Measurements from ENCODE around the gene RRM2. TPM values are rescaled to one million over a fixed set of nuclear protein-coding genes. Genes with fewer than 3 reads are reported as not detected.

The RRM2 gene
- total RNA-seq, 2 donors from 2014 or later: 375 to 624 TPM

DNA sequence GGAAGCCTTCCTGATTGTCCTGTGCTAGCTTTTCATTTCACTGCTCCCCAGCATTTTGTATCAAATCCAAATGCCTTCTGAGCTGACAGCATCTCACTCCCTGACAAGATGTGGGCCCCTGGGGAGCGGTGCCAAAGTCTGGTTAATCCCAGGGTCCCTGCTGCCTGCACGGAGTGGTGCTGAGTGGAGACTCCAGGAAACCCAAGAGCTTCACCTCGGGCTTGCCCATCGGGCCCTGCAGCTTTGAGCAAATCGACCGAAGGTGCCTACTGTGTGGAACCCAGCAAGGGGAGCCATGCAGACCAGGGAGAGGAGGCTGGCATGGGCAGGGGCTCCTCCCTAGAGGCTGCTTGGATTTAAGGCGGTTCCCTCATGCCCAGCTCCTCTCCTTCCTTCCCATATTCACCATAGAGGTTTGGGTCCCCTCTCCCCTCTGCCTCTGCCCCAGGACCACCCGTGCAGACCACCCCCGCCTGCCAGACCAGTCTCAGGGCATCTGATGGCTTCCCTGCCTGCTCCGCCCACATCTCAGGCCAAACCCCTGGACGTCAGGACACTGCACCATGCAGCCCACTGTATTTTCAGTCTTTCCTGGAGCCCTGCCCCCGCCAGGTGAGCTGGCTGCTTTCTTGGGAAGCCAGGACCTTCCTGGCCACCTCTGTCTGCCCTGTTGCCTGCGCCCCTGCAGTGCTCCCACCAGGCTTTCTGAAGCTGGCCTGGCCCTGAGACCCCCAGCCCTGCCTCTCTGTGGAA is 37.8 kb downstream of the RRM2 start:
- H3K4me1 Mint-ChIP-seq (ENCODE audit: low read depth in 2 of 2): peaks cover 0 to 9% of the 10 kb centered on the region in 2 donors
- no peaks in the 10 kb centered on the region for H3K36me3 Mint-ChIP-seq
- DNase-seq (ENCODE audit: low spot score): no peak
- no peak overlapping the region for H3K4me3 Mint-ChIP-seq
- no peak for ATAC-seq
- H3K9me3 Mint-ChIP-seq: no peaks in the 10 kb centered on the region
- no peaks in the 10 kb centered on the region for H3K27me3 Mint-ChIP-seq
- H3K27ac Mint-ChIP-seq: no peak overlapping the region

DNA sequence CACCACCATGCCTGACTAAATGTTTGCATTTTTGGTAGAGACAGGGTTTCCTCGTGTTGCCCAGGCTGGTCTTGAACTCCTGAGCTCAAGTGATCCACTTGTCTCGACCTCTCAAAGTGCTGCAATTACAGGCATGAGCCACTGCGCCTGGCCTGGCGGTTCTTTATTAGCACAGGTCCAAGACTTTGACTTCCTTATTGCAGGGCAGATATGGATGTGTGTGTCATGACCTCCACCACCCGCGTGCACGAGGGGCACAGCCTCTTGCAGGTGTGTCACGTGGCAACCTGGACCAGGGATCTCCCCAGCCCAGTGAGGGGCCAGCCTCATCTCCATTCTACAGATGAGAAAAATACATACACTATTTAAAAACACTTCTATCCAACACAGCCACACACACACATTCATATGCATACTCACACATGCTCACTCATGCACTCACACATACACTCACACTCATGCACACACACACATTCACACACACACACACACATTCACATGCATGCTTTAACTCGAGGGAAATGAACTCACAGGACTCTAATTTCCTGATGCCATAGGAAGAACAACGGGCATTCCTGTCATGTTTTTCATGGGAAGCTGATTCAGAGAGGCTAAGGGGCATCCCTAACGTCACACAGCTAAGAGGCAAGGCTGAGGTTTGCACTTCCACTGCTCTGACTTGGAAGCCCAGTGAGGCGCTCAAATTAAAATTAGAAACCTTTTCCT is 38.8 kb downstream of the RRM2 start:
- ATAC-seq (no peak), DNase-seq (ENCODE audit: low spot score) (no peak)
- peaks cover 0 to 9% of the 10 kb centered on the region in 2 donors for H3K4me1 Mint-ChIP-seq (ENCODE audit: low read depth in 2 of 2)
- H3K27me3 Mint-ChIP-seq: no peaks in the 10 kb centered on the region
- H3K36me3 Mint-ChIP-seq: no peaks in the 10 kb centered on the region
- H3K4me3 Mint-ChIP-seq: no peak overlapping the region
- H3K27ac Mint-ChIP-seq: no peak overlapping the region
- H3K9me3 Mint-ChIP-seq: no peaks in the 10 kb centered on the region

DNA sequence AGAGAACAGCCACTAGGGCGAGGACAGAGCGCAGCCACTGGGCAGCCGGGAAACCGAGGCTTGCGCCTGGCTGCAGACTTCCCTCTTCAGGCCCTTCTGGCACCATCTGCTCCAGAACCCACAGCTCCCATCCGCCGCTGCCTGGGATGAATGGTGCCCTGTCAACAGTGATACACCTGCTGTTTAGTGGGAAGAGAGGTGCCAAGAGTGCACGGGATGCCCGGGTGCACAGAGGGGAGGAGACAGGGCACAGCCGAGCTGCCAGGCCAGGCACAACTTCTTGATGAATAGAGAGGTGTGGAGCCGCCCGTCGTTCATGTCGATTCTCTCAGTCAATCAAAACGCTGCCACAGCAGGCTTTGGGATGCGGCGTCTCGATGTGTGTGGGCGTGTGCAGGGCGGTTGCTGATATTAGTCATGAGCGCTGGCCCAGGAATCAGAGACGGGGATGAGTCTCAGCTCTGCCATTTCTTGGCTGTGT is 39.5 kb downstream of the RRM2 start:
- H3K27ac Mint-ChIP-seq: no peak overlapping the region
- H3K9me3 Mint-ChIP-seq: no peaks in the 10 kb centered on the region
- H3K36me3 Mint-ChIP-seq: no peaks in the 10 kb centered on the region
- H3K4me3 Mint-ChIP-seq: no peak overlapping the region
- H3K4me1 Mint-ChIP-seq (ENCODE audit: low read depth in 2 of 2): peaks cover 0 to 9% of the 10 kb centered on the region in 2 donors
- no peak for ATAC-seq
- DNase-seq (ENCODE audit: low spot score): no peak
- no peaks in the 10 kb centered on the region for H3K27me3 Mint-ChIP-seq

DNA sequence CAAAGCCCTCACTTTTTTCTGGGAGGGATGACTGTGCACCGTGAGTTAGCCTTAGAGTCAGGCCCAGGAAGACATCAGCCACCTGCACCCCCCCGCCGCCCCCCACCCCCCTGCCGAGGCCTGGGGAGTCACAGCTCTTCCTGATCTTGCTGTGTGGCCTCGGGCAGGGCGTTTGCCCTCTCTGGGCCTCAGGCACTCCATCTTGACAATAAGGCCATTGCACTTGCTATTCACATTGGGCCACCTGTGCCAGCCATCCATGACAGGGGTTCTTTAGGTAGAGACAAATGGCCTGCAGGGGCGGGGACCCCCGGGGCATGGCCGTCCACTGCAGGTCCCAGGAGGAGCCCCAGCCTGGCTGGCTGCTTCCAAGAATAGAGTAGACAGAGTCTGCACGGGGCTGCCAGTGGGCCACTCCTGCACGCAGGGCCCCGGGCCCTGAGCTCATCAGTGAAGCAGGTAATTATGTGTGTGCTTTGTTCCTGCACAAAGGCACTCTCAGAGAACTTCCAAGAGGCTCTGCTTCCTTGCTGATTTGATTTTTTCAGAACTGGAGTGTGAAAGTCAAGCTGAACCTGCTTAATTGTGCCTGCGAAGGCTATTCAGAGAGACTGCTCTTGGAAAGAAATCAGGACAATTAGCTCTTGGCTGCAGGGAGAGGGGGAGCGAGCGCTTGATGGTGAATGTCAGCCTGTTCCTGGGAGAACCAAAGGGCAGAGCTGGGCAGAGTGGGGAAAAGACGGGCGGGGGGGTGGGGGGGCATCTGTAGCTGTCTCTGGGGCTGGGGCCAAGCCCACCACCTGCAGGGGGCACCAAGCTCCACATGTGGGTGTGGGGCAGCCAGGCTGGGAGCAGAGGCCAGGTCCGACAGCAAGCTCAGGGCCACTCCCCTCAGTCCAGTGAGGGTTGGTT is 40.3 kb downstream of the RRM2 start:
- Mint-ChIP-seq H3K4me3 (no peak overlapping the region), H3K27ac (no peak overlapping the region), H3K9me3 (no peaks in the 10 kb centered on the region), H3K4me1 (ENCODE audit: low read depth in 2 of 2) (peaks cover 0 to 9% of the 10 kb centered on the region in 2 donors), H3K36me3 (no peaks in the 10 kb centered on the region), H3K27me3 (no peaks in the 10 kb centered on the region)
- no peak for DNase-seq (ENCODE audit: low spot score)
- no peak for ATAC-seq

DNA sequence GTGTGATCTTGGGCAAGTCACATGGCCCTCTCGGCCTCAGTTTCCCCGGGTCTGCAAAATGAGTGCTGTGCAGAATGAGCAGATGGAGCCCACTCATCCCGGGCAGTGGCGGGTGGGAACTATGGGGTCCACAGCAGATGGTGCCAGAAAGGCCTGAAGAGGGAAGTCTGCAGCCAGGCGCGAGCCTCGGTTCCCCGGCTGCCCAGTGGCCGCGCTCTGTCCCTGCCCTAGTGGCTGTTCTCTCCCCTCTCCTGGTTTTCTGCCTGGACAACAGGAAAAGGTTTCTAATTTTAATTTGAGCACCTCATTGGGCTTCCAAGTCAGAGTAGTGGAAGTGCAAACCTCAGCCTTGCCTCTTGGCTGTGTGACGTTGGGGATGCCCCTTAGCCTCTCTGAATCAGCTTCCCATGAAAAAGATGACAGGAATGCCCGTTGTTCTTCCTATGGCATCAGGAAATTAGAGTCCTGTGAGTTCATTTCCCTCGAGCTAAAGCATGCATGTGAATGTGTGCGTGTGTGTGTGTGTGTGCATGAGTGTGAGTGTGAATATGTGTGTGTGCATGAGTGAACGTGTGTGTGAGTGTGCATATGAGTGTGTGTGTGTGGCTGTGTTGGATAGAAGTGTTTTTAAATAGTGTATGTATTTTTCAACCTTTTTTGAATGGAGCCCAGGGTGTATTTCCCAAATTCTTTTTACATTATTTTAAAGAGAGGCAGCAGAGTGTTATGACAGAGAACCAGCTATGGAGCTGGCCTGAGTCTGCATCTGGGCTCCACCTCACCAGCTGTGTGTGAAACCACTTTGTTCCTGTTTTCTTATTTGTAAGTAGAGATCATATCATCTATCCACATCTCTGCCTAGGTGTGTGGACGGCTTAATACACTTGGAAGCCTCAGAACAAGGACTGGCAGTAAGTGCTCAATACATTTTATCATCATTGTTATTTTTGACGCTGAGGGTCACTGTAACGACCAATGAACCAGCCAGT is 41.3 kb downstream of the RRM2 start:
- Mint-ChIP-seq H3K9me3 (no peaks in the 10 kb centered on the region), H3K27me3 (no peaks in the 10 kb centered on the region), H3K36me3 (no peaks in the 10 kb centered on the region), H3K4me3 (no peak overlapping the region), H3K4me1 (ENCODE audit: low read depth in 2 of 2) (peaks cover 0 to 9% of the 10 kb centered on the region in 2 donors), H3K27ac (no peak overlapping the region)
- DNase-seq (ENCODE audit: low spot score) (no peak), ATAC-seq (no peak)

DNA sequence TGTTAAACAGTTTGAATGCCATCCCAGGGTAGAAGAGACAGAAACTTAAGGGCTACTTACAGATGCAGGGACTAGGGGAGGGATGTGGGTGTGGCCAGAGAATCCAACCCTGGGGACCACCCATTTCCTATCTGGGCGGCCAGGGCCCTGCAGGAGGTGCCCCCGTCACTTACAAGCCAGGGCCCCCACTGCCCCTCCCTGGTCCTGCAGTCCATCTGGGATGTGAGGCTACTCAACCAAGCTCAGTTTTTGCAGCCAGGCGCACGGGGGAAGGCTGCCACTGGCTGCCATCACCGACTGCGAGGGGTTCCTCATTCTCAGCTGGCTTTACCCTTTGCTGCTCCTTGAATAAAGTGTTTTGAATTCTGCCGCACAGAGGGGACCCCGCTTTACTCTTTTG is 42.1 kb downstream of the RRM2 start:
- Mint-ChIP-seq H3K9me3 (no peaks in the 10 kb centered on the region), H3K4me3 (no peak overlapping the region), H3K27me3 (no peaks in the 10 kb centered on the region), H3K27ac (no peak overlapping the region), H3K4me1 (ENCODE audit: low read depth in 2 of 2) (peaks cover 0 to 7% of the 10 kb centered on the region in 2 donors), H3K36me3 (no peaks in the 10 kb centered on the region)
- ATAC-seq (no peak), DNase-seq (ENCODE audit: low spot score) (no peak)

DNA sequence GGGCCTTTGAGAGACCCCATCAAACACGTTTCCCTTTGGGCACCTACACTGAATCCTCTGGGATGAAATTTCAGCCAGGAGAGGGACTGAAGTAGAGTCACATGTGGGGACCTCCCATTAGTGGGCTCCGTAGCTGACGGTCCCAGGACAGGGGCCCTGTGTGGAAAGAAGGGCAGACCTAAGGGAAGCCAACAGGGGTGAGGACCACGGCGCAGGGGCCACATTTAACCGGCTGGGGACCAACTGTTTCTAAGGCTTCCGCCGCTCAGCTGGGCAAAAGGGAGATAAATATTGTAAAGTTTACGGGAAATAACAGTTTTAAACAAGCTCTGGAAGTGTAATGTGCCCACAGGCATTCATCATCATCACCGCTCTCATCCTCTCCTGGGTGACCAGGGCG is 42.7 kb downstream of the RRM2 start:
- Mint-ChIP-seq H3K4me3 (no peak overlapping the region), H3K4me1 (ENCODE audit: low read depth in 2 of 2) (peaks cover 0 to 7% of the 10 kb centered on the region in 2 donors), H3K9me3 (no peaks in the 10 kb centered on the region), H3K27ac (no peak overlapping the region), H3K27me3 (no peaks in the 10 kb centered on the region), H3K36me3 (no peaks in the 10 kb centered on the region)
- no peak for ATAC-seq
- no peak for DNase-seq (ENCODE audit: low spot score)

DNA sequence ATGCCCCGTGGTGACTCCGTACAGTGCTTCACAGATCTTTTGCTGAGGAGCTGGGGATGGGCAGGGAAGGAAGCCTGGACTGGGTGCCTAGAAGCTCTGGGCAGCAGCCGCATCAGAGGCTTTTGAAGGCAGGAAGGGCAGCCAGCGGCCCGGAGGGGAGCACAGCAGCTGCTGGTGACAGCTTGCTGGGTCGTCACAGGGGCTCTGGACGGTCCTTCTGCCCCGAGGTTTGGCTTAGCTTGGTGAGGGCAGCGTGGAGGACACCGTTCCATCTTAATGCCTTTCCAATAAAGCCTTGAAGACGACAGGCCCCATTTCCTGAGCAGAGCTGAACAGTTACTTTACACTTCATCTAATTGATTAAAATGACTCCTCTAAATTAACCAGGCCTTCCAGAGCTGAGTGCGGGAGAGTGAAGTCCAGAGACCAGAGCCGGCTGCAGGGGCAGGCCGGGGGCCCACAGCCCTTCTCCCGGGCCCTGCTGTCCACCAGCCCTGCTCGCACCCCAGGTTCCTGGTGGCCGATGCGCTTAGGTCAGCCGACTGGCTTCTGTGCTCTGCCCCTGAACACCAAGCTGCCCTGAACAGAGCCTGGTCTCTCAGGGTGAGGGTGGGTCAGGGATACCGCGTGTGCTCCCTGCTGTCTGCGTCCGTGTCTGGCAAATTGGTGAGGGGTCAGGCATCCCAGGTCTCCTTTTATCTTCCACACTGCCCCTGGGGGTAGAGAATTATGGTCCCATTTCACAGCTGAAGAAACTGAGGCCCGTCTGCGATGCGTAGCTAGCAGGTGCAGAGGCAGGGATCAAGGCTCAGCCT is 43.5 kb downstream of the RRM2 start:
- Mint-ChIP-seq H3K27ac (no peak overlapping the region), H3K9me3 (no peaks in the 10 kb centered on the region), H3K4me1 (ENCODE audit: low read depth in 2 of 2) (peaks cover 0 to 7% of the 10 kb centered on the region in 2 donors), H3K4me3 (no peak overlapping the region), H3K27me3 (no peaks in the 10 kb centered on the region), H3K36me3 (no peaks in the 10 kb centered on the region)
- DNase-seq (ENCODE audit: low spot score) (no peak), ATAC-seq (peak in 1 of 2 donors; percentile 23)

DNA sequence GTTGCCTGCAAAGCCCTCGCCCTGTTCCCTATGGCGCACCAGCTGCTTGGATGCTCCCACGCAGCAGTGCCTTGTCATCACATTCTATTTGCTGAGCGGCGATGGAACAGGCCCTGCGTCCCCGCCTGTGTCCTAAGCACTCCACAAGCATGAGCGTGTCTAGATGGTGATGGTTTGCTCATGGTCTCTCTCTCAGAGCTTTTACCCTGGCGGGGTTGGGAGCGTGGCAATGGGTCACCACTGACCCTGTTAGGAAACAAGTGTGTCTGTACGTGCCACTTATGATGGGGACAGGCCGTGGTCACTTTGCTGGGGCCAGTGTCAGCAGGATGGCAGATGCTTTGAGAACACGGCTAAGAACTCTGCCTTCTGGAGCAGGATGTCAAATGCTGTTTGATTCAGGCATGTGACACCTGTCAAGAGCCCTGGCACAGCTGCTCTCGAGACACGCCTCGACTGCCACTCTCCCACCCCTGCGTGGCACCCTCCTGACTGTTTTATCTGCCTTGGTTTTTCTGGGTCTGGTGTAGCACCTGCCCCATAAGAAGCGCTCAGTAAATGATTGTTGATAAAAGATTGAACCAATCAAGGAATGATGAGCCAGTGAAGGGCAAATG is 44.2 kb downstream of the RRM2 start:
- Mint-ChIP-seq H3K36me3 (no peaks in the 10 kb centered on the region), H3K4me3 (no peak overlapping the region), H3K9me3 (no peaks in the 10 kb centered on the region), H3K27ac (no peak overlapping the region), H3K4me1 (ENCODE audit: low read depth in 2 of 2) (peaks cover 0 to 7% of the 10 kb centered on the region in 2 donors), H3K27me3 (no peaks in the 10 kb centered on the region)
- no peak for ATAC-seq
- no peak for DNase-seq (ENCODE audit: low spot score)

DNA sequence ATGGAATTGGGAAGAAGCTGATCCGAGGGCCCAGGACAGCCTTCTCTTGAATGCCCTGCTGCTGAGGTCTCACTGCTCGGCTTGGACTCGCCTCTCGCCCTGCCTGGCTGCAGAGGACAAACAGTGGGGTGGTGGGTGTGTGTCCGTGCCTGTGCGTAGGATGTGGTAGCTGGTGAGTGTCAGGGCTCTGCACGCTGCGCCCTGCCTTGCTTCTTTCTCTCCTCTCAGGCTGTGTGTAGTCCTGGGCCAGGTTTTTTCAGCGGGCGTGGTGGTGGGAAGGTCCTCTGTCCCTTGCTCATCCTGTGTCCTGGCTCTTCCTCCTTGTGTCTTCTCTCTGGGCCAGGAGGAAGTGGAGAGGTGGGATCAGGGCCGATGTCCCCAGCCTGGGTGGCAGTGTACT is 44.8 kb downstream of the RRM2 start:
- no peaks in the 10 kb centered on the region for H3K36me3 Mint-ChIP-seq
- H3K27ac Mint-ChIP-seq: peak overlapping the region in 1 of 2 donors; percentile 61
- no peak overlapping the region for H3K4me3 Mint-ChIP-seq
- H3K4me1 Mint-ChIP-seq (ENCODE audit: low read depth in 2 of 2): peaks cover 0 to 7% of the 10 kb centered on the region in 2 donors
- H3K9me3 Mint-ChIP-seq: no peaks in the 10 kb centered on the region
- no peaks in the 10 kb centered on the region for H3K27me3 Mint-ChIP-seq
- DNase-seq (ENCODE audit: low spot score) (no peak), ATAC-seq (peak in 1 of 2 donors; percentile 17)

DNA sequence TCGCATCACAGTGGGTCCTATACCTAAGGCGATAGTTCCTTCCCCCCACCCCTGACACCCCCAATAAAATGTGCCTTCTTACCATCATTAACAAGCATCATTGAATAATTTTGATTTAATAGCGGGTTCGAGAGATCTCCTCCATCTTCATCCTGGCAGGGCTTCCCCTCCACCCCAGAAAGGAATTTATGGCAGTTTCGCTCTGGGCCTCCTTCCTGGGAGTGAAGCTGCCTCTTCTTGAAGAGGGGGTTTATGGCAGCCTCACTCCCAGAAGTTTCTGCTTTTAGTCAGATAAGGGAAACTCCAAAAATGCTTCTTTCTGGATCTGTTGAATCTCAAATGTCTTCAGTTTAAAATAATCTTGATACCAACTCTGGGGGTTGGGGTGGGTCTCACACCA is 45.7 kb downstream of the RRM2 start:
- ATAC-seq: no peak

DNA sequence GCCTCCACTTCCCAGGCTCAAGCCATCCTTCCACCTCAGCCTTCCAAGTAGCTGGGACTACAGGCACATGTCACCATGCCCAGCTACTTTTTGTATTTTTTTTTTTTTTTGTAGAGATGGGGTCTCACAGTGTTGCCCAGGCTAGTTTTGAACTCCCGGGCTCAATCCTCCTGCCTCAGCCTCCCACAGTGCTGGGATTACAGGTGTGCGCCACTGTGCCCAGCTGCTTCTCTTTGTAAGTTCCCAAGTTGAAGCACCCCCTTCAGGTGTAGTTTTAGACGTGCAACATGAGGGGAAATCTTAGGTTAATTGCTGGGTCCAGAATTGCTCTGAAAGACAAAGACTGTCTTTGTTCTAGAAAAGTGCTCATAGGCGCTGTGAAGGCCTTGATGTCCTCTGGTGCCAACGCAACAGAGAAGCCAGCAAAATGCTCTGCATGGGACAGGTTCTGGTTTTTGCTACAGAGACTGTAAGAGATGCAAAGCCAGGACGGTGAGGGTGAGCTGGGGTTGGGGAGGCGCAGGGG is 46.6 kb downstream of the RRM2 start:
- H3K27ac Mint-ChIP-seq: no peak overlapping the region
- no peak for DNase-seq (ENCODE audit: low spot score)

More for the DNA sequence above, 45.7 kb downstream of the RRM2 start:
- Mint-ChIP-seq H3K27me3 (no peaks in the 10 kb centered on the region), H3K27ac (no peak overlapping the region), H3K9me3 (no peaks in the 10 kb centered on the region), H3K4me3 (no peak overlapping the region), H3K4me1 (ENCODE audit: low read depth in 2 of 2) (peaks cover 0 to 7% of the 10 kb centered on the region in 2 donors), H3K36me3 (no peaks in the 10 kb centered on the region)
- DNase-seq (ENCODE audit: low spot score): no peak

More for the DNA sequence above, 46.6 kb downstream of the RRM2 start:
- Mint-ChIP-seq H3K4me1 (ENCODE audit: low read depth in 2 of 2) (peaks cover 0 to 3% of the 10 kb centered on the region in 2 donors), H3K9me3 (no peaks in the 10 kb centered on the region), H3K4me3 (no peak overlapping the region), H3K36me3 (no peaks in the 10 kb centered on the region), H3K27me3 (no peaks in the 10 kb centered on the region)
- no peak for ATAC-seq

All from natural killer cell treated with Interleukin-12 subunit alpha and Interleukin-12 subunit beta and Interleukin-15 and Interleukin-18, amount 100 ng/mL, for 72 hours (primary cell).